Measurements from ENCODE around the gene KIF26B.

KIF26B gene

DNA sequence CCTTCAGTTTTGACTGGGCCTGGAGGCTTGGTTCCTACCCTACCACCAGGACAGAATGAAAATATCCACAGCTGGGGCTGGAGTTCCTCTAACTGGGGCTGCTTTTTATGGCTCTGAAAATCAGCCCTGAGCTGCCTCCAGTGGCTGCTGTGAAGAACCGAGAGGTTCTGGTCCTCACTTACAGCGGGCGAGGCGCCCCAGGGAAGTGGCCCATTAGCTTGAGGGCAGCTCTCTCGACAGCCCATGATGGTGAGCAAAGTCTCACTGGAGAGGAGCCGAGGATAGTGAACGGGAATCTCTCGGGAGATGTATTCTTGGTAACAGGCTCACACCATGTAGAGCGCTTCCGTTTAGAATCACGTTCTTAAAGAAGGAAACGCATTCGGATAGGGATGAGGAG, 459.7 kb downstream of the KIF26B start:
- Histone ChIP-seq H3K27ac (peak overlapping the region in 4 of 21 experiments; percentile 5 to 63 (median 22)), H3K4me3 (no peak overlapping the region)

DNA sequence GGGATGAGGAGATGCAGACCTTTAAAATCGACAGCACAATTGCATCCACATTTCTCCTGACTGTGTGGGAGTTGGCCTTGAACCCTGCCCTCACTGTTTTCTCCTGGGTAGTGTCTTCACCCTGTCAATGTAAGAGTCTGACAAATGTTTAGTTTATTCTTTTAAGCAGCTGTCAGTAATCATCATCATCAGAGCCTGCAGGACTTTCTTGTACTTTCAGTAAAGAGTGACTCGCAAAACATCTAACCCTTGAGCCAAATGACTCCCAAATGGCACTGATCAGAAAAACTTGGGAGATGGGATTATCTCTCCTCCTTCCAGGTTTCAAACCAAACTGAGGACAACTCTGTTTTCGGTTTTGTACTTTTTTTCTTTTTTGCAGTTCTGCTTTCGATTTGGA, 460.2 kb downstream of the KIF26B start:
- H3K27ac ChIP-seq, result peak overlapping the region in 4 of 21 experiments; percentile 20 to 74 (median 45)
- H3K4me3 ChIP-seq, result no peak overlapping the region

GRCh38 chr1:245621589-245621988, 466.8 kb downstream of the KIF26B start:
- Histone ChIP-seq H3K4me3 (no peak overlapping the region), H3K27ac (no peak overlapping the region)

DNA sequence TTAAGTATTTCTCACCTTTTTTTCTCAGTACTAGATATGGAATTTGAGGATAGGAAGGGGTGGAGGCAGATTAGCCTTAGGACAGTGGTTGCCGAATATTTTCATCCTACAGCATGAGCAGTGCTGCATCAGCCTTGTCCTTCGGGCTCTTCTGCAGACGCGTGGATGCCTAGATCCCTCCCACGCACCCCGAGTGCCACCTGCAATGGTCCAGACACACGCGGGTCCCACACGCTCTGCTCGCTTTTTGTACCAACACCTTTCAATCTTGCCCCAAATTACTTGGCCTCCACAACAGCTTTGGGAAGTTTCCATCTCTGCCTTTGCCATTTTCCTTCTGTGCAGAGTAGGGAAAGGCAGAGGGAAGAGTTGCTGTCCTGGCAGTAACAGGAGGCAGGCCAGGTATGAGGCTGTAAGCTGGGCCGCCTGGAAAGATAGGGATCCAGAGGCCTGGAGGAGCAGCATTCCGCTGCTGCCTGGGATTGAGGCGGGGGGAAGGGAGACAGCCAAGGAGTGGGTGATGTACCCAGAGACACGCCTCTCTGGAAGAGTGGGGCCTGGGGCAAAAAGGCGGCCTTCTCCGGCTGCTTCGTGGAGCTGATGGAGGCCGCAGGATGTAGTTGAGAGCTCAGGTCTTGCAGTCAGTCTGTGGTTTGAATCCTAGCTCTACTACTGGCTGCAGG, 467.7 kb downstream of the KIF26B start:
- Histone ChIP-seq H3K4me3 (no peak overlapping the region), H3K27ac (no peak overlapping the region)

DNA sequence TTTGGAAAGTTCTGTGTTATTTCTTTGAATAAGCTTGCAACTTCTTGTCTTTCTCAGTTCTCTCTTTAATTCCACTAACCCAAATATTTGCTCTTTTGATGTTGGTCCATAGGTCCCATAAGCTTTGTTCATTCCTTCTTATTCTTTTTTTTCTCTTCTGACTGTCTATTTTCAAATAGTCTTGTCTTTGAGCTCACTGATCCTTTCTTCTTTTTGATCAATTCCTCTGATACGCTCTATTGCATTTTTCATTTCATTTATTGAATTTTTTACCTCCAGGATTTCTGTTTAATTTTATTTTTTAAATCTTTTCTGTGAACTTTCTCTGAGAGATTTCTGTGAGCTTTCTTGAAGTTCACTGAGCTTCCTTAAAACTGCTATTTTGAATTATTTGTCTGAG, 486.6 kb downstream of the KIF26B start:
- Histone ChIP-seq H3K4me3 (no peak overlapping the region), H3K27ac (no peak overlapping the region)

DNA sequence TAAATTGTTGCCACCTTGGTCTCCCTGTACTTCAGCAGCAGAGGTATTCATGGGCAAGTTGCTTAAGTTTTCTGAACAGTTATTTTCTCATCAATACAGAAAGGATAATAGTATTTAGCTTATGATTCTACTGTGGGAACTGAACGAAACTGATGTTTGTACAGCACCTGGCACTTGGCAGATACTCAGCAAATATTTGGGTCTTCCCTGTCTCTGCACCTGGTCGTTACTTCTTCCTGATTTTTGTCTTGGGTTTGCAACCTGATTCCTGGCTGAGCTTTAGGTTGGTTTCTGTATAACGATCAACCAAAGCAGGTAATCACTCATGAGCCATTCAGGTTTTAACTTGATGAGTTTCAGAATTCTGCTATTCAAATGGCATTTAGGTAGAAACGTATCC, 490.6 kb downstream of the KIF26B start:
- H3K27ac ChIP-seq, result no peak overlapping the region

DNA sequence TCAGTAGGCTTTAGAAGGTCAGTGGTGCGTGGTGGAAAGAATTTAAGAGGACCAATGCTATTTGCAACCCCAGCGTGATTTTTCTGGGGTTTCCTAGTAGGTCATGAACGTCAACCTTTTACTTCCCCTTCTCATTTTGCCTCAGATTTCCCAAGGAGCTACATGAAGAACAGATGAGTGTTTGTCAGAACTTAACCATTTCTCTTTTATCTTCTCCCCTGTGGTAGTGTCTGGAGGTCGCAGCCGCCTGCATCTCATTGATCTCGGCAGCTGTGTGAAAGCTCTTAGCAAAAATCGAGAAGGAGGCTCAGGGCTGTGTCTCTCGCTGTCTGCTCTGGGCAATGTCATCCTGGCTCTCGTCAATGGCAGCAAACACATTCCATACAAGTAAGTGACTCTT, 491.1 kb downstream of the KIF26B start:
- H3K27ac ChIP-seq, result no peak overlapping the region

More for the DNA sequence above, 490.6 kb downstream of the KIF26B start:
- H3K4me3 ChIP-seq, result no peak overlapping the region

DNA sequence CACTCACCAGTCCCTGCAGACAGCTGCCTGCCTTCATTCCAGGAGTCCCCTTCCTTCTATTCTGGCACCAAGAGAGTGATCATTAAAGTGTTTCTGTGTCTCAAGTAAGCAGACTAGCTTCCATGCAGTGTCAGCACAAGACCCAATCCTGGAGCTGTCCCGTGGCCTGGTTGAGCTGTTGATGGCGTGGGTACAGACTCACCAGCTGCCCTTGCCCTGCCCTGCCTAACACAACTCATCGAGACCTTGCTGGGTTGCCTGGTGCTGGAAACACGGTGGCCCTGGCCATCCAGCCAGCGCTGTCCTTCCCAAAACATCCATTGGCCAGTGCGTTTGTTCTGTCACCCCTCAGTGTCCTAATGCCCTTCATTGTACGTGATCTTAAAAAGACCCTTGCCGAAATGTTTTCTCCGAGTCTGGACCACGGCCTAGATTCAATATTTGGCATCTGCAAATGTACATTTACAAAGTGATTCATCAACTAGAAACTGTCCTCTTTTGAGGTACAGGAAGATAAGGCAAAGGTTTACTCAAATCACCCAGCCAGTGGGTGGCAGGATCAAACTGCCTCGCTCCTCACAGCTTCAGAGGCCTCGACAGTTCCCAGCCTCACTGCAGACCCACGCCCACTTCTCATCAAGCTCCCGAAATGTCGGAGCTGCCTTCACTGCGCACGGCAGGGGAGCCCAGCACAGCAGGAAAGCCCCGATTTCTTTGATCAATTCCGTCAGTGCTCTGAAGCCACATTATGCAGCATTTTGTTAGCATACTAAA, 494.2 kb downstream of the KIF26B start:
- H3K4me3 ChIP-seq, result no peak overlapping the region
- no peak overlapping the region for H3K27ac ChIP-seq

More for the DNA sequence above, 491.1 kb downstream of the KIF26B start:
- no peak overlapping the region for H3K4me3 ChIP-seq

- no peak overlapping the region for H3K27ac ChIP-seq
- no peak overlapping the region for H3K4me3 ChIP-seq
Measured at GRCh38 chr1:245649666-245650065, 494.9 kb downstream of the KIF26B start.

- Histone ChIP-seq H3K4me3 (no peak overlapping the region), H3K27ac (no peak overlapping the region)
Measured at GRCh38 chr1:245650441-245650960, 495.7 kb downstream of the KIF26B start.

- Histone ChIP-seq H3K27ac (no peak overlapping the region), H3K4me3 (no peak overlapping the region)
Measured at GRCh38 chr1:245651093-245651492, 496.3 kb downstream of the KIF26B start.

DNA sequence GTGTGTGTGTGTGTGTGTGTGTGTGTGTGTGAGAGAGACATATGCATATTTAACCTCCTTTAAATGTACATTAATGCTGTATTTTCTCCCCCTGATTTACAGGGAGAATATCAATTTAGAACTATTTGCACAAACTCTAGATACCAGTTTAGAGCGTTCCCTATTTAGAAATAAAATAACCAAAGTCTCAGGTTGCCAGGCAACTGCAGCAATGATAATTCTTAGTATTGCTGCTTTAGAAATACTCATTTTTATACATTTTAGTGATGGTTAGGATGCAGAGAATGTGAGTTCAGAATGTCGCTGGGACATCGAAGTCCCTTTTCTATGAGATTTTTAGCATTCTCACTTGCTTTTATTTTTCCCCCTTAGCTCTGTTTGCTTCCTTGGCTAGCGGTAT, 497.3 kb downstream of the KIF26B start:
- H3K27ac ChIP-seq, result no peak overlapping the region

DNA sequence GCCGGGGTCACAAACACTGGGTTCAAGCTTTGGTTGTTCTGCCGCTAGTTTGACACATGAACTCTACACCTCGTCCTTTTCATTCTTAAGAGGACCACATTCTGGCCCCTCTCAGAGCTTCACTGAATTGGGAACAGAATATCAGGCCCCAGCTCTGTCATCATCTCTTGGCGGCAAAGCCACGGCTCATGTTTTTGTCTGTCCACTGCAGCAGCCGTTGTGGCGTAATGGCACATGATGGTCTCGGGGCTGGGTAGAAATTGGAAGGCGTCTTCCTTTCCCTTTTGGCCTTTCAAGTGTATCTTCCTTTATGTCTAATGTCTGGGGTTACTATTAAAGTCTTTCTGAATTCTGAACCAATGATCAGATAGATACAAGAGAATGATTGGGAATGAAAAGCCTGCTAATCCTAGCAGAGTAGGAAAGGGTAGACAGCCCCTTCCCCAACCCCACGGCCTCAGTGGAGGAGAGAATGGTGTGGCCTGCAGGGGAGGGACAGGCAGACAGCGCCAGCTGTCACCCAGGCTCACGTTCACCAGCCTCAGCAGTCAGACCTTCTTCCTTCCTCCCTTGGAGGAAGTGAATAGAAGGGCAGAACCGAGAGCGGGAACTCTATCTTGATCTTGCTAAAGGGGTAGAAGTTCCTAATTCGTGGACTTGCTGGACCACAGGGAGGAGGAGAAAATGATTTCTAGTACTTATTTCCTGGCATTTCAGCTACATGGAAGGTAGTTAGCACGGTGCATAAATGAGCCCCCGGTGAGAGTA, 498.1 kb downstream of the KIF26B start:
- H3K27ac ChIP-seq, result no peak overlapping the region

More for the DNA sequence above, 497.3 kb downstream of the KIF26B start:
- no peak overlapping the region for H3K4me3 ChIP-seq

DNA sequence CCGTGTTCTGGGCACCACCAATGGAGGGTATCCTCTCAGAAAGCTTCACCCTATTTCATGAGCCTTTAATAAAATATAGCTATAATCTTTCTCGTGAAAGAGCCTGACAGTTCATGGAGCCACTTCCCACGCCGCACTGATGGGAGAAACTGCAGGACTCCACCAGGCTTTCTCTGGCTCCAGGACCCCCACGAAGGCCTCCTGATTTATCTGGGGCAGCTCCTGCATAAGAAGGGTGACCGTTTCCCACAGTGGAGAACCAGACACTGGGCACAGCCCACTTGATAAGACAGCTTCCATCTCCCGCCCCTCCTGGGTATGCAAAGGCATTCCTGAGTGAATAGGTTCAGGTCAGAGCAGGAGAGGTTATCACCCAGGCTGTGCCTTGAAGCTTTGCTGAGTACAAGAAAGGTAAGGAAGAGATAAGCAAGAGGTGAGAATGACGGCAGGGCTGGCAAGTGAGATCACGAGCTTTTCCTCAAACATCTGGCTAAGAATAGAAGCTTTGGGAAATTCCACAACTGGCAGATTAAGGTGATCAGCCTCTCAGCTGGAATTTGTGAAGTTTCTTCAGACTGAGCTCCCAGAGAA, 499.8 kb downstream of the KIF26B start:
- Histone ChIP-seq H3K4me3 (no peak overlapping the region), H3K27ac (no peak overlapping the region)

More for the DNA sequence above, 498.1 kb downstream of the KIF26B start:
- H3K4me3 ChIP-seq, result no peak overlapping the region

- H3K27ac ChIP-seq, result no peak overlapping the region
- H3K4me3 ChIP-seq, result no peak overlapping the region
Measured at GRCh38 chr1:245656189-245656717, 501.5 kb downstream of the KIF26B start.

GRCh38 chr1:245657371-245657770, 502.6 kb downstream of the KIF26B start:
- Histone ChIP-seq H3K27ac (no peak overlapping the region), H3K4me3 (no peak overlapping the region)

GRCh38 chr1:245663373-245663772, 508.6 kb downstream of the KIF26B start:
- no peak overlapping the region for H3K27ac ChIP-seq

DNA sequence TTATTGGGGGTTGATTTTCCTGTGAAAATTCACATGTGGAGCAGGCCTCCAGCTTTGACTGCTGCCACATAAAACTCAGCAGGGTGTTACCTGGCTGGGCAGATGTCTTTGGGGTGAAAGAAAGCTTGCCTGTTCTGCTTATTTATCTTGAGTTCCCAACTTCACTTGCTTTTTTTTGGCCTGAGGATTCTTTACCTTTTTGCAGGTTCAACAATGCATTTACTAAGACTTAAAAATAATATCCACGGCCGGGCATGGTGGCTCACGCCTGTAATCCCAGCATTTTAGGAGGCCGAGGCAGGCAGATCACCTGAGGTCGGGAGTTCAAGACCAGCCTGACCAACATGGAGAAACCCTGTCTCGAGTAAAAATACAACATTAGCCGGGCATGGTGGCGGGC, 509.1 kb downstream of the KIF26B start:
- Histone ChIP-seq H3K27ac (no peak overlapping the region), H3K4me3 (no peak overlapping the region)

More at GRCh38 chr1:245663373-245663772, 508.6 kb downstream of the KIF26B start:
- no peak overlapping the region for H3K4me3 ChIP-seq

DNA sequence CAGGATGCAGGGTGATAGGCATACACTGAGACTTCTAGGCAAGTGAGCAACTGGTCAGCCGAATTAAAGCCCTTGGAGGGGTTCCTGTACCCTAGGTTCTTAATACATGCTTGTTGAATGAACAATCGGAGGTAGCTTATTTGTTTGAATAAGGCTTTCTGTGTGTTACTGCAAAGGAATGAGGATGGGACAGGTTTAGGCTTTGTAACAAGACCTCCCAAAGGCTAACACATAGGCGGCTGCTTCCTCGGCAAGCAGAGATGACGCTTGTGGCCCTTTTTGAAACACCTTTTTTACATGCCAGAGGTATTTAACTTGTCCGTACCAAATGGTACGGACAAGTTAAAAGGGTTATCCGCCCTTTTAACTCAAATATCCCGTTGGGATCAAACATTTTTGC, 511.6 kb downstream of the KIF26B start:
- Histone ChIP-seq H3K4me3 (no peak overlapping the region), H3K27ac (no peak overlapping the region)

GRCh38 chr1:245671349-245671748, 516.6 kb downstream of the KIF26B start:
- Histone ChIP-seq H3K4me3 (no peak overlapping the region), H3K27ac (no peak overlapping the region)
